T-helper 22 cell (primary cell): ENCODE results near the gene GID4.

Source experiments
- DNase-seq: peaks from one replicate; pipeline ENCODE4 v3.0.0-alpha.2; 2020; ENCODE audit warnings: low read depth

GID4 gene

GRCh38 chr17:18043491-18043890 lies 4.3 kb downstream of the GID4 start:
- DNase-seq, result no peak

- no peak for DNase-seq
Measured at GRCh38 chr17:18044609-18045008, 5.4 kb downstream of the GID4 start.

- DNase-seq, result no peak
Measured at GRCh38 chr17:18045691-18046350, 6.6 kb downstream of the GID4 start.

- DNase-seq, result no peak
Measured at GRCh38 chr17:18055597-18055996, 16.4 kb downstream of the GID4 start.

GRCh38 chr17:18056214-18056613 lies 17.0 kb downstream of the GID4 start:
- DNase-seq, result no peak

- DNase-seq, result no peak
Measured at GRCh38 chr17:18059283-18059682, 20.1 kb downstream of the GID4 start.

- DNase-seq, result no peak
Measured at GRCh38 chr17:18064053-18064452, 24.8 kb downstream of the GID4 start.

- no peak for DNase-seq
Measured at GRCh38 chr17:18065546-18065945, 26.3 kb downstream of the GID4 start.

- no peak for DNase-seq
Measured at GRCh38 chr17:18066866-18067265, 27.7 kb downstream of the GID4 start.

GRCh38 chr17:18069101-18069500 lies 29.9 kb downstream of the GID4 start:
- no peak for DNase-seq

- DNase-seq, result no peak
Measured at GRCh38 chr17:18070861-18071340, 31.7 kb downstream of the GID4 start.

GRCh38 chr17:18071751-18072150 lies 32.5 kb downstream of the GID4 start:
- no peak for DNase-seq

- no peak for DNase-seq
Measured at GRCh38 chr17:18074566-18075272, 35.5 kb downstream of the GID4 start.

- DNase-seq, result no peak
Measured at GRCh38 chr17:18076936-18077335, 37.7 kb downstream of the GID4 start.

- no peak for DNase-seq
Measured at GRCh38 chr17:18079543-18079942, 40.3 kb downstream of the GID4 start.

GRCh38 chr17:18084256-18084655 lies 45.0 kb downstream of the GID4 start:
- no peak for DNase-seq

GRCh38 chr17:18087610-18088491 lies 48.6 kb downstream of the GID4 start, which contains the start of gene DRG2:
Gene DRG2 (plus strand): TSS chr17:18087948. CDS start chr17:18088024, 76 bp downstream.
- DNase-seq, result peak; percentile 69

GRCh38 chr17:18089613-18090012 lies 50.4 kb downstream of the GID4 start:
- no peak for DNase-seq

- no peak for DNase-seq
Measured at GRCh38 chr17:18093616-18094408, 54.6 kb downstream of the GID4 start.

- DNase-seq, result no peak
Measured at GRCh38 chr17:18094409-18094807, 55.2 kb downstream of the GID4 start.

GRCh38 chr17:18099516-18099915 lies 60.3 kb downstream of the GID4 start:
- DNase-seq, result no peak

- DNase-seq, result no peak
Measured at GRCh38 chr17:18100616-18101015, 61.4 kb downstream of the GID4 start.
